GM12865 (cell line): Measurements from ENCODE around the gene ATP8A1.
A peak's percentile ranks its signal among the peaks of the same experiment; 100 is the strongest.

Source experiments
- DNase-seq: peaks from one replicate; pipeline ENCODE4 v3.0.0; 2010; ENCODE audit warnings: low read depth
- H3K4me3 ChIP-seq: 2 replicates; pipeline ENCODE4 v1.5.1; 2011; ENCODE audit warnings: mild to moderate bottlenecking, low read depth, low read length, control low read depth
- TF ChIP-seq, protein P1 (sequence below): IDR thresholded peaks from 2 replicates; pipeline ENCODE4 v1.5.1; 2011; ENCODE audit warnings: low read length, control low read depth, low read depth, inconsistent platforms; ENCODE audit not compliant: insufficient read depth; ENCODE audit errors: missing control alignments

Gene ATP8A1

DNA sequence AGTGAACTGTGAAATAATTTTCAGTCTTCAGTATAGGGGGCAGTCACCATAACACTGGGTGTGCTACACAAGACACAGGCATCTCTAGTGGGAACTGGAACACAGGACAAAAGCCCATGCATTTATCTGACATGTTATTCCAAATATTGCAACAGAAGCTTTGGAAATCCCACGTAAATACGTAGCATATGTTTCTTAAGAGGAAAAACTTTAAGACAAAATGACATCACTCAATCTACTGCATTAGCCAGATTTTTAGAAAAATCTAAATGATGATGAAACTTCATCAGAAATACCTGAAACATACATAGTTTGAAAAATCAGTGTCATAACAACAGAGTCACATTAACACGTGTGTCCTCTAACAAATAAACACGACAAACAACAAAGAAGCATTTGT, 245.1 kb downstream of the ATP8A1 start:
- H3K4me3 ChIP-seq, result no peak overlapping the region
- no peak for DNase-seq
- TF ChIP-seq, protein P1, sequence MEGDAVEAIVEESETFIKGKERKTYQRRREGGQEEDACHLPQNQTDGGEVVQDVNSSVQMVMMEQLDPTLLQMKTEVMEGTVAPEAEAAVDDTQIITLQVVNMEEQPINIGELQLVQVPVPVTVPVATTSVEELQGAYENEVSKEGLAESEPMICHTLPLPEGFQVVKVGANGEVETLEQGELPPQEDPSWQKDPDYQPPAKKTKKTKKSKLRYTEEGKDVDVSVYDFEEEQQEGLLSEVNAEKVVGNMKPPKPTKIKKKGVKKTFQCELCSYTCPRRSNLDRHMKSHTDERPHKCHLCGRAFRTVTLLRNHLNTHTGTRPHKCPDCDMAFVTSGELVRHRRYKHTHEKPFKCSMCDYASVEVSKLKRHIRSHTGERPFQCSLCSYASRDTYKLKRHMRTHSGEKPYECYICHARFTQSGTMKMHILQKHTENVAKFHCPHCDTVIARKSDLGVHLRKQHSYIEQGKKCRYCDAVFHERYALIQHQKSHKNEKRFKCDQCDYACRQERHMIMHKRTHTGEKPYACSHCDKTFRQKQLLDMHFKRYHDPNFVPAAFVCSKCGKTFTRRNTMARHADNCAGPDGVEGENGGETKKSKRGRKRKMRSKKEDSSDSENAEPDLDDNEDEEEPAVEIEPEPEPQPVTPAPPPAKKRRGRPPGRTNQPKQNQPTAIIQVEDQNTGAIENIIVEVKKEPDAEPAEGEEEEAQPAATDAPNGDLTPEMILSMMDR, result no peak

DNA sequence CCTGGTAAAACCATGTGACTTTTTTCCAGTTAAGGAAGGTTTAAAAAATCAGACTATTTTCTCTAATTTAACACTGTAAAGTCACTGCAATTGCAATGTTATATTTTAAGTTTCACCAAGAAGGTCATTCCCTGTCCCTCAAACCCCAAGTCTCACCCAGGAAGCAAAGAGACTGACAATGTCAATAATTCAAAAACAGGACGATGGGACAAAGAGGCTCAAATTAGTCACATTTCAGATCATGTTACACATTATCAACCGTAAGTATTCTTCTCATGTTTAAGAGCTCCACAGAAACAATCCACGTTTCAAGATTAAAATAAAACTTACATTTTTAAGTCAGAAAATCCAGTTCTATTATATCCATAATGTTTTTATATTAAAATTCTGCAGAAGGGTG, 246.5 kb downstream of the ATP8A1 start:
- DNase-seq, result no peak
- TF ChIP-seq, protein P1, result no peak

DNA sequence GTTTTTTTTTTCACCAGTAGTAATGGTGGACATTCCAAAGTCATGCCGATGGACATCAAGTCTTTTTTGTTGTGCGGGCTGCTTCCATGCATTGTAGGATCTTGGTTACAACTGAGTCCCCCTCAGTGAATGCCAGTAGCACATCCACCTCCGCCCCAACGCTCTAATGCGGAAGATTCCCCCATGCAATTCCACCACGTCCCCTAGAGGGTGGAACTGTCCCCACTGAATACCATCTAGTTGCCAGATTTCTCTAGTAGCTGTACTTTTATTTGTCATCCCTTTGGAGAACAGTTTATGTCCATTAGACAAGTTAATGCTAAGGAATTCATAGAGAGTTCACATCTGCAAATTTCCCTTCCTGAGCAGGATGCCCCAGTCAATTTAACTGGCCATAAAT, 252.9 kb downstream of the ATP8A1 start:
- TF ChIP-seq, protein P1, result no peak
- no peak overlapping the region for H3K4me3 ChIP-seq
- DNase-seq, result no peak

More for the DNA sequence above, 246.5 kb downstream of the ATP8A1 start:
- no peak overlapping the region for H3K4me3 ChIP-seq

DNA sequence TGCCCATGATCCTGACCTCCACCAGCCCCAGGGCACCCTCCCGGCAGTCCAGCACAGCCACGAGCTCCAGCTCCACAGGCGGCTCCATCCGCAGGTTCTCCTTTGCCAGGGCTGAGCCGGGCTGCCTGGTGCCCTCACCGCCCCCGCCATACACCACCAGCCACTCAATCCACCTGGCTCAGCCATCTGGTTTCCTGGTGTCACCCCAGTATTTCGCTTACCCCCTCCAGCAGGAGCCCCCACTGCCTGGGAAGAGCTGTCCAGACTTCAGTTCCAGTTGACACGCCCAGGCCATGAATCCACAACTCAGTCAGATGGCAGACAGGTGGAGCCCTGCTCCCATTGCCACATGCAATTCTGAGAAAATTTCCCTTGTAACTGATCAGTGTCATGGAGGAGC, 255.7 kb downstream of the ATP8A1 start:
- no peak for DNase-seq
- TF ChIP-seq, protein P1, result no peak
- H3K4me3 ChIP-seq, result no peak overlapping the region

DNA sequence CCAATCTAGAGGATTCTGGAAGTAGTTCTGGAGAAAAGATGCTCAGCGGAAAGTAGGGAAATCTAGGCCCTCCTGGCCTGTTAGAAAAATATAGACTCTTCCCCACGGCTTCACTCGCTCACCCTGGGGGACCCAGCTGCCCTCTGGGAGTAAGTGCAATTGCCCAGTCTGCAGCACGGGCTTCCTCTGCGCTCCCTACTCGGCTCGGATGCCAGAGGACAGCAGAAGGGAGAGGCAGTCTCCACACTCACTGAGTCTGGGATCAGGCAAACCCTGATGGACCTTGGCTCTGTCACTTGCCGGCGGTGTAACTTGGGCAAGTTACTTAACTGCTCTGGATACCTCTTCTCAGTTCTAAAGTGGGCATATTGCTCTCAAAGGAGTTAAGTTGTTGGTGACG, 257.5 kb downstream of the ATP8A1 start:
- no peak overlapping the region for H3K4me3 ChIP-seq
- DNase-seq, result no peak
- TF ChIP-seq, protein P1, result no peak

DNA sequence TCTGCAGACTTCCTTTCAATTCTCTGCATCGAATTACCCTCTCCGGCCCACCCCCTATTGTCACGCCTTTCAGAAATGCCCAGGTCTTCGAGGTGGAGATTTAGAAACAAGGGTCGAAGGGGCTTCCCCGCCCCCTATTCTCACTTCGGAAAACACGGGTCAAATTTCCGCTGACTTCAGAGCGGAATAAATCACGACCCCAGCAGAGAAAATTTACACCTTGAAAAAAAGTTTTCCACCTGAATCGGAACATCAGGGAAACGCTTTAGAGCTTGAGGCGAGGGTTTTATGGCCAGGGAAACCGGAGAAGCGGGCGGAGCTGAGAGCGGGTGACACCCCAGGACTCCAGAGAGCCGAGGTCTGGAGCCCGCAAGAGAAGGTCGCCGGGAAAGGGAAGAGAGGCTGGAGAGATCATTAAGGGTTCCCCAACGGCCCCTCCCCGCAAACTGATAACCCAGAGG, 258.0 kb downstream of the ATP8A1 start:
- H3K4me3 ChIP-seq, result peak overlapping the region; percentile 72
- TF ChIP-seq, protein P1, result no peak
- peak; percentile 9 for DNase-seq

DNA sequence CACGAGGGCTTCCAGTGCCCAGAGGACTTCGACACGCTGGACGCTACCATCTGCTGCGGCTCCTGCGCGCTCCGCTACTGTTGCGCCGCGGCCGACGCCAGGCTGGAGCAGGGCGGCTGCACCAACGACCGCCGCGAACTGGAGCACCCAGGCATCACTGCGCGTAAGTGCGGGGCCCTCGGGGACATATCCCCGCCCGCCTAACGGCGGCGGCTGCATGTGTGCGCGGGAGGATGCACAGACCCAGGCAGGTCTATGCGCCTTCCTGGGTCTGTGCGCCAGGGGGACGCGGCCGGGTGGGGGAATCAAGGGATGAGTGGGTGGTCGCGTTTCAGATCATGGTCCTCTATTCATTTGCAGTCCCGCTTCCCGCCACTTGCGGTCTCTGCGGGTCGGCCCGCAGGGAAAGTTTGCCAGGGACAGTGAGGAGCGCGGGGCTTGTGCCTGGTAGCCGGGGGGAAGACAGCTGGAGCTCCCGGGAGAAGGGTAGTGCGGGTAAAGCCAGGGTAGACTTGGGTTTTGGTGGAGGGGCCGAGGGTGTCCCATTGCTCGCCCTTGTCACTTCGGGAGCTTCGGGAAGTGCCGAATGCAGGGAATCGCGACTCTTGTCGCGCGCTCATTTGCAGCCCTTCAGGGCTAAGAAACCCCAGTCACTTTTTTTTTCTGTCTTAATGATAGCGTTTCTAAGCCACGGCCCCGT, 258.6 kb downstream of the ATP8A1 start:
- peak overlapping the region; percentile 72 for H3K4me3 ChIP-seq
- DNase-seq, result peak; percentile 54

More for the DNA sequence above, 258.6 kb downstream of the ATP8A1 start:
- TF ChIP-seq, protein P1, result no peak
